Head of caudate nucleus (tissue), 42 donors: Measurements from ENCODE around the gene ZNF705A.
"Not testable (repeated sequence)": the region's sequence is repeated elsewhere in the genome, so short reads cannot be mapped to it uniquely, and the experiment has no call there.

Source experiments
- DNase-seq, 42 donors: peaks; one replicate each; pipeline versions ENCODE4 v3.0.0 to v3.0.0-alpha.2; 2020 to 2021; ENCODE audit warnings: mixed read lengths in 7 of 42
- intact Hi-C: fragments of 100-400 bp; cut with DNase I; formaldehyde crosslinking; loops from one replicate; pipeline ENCODE4 v1.15.0; 2022

The ZNF705A gene

DNA sequence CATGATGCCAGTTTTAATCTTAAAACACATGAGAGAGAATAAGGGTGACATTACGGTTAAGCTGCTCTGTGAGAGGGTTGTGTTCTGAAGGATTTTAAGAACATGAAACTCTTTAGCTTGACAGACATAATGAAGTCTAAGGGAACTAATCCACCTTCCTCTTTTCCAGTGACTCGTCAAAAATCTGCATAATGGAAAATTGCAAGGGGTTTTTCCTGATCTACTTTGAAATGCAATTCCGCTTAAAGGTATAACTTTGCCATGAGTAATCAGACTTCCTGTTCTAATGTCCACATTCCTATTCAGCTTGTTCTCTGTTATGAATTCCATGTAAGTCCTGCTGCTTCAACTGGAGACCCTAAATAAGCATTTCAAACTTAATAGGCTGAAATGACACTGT lies at the start of gene ZNF705A:
TSS of gene ZNF705A (plus strand) at position 171 of the 400 bp plus-strand sequence. CDS start 15,611 bp downstream, outside the sequence.
- DNase-seq: no peak
- intact Hi-C loops: no loop called here

- DNase-seq: peak; percentile 45 to 95 (median 86)
- intact Hi-C loops: loop anchor here (2.0 kb wide), 1 partner anchor 124 kb away; no protein-coding TSS in a partner anchor
Measured at GRCh38 chr12:8108808-8109398, 47.9 kb upstream of the ZNF705A start.

GRCh38 chr12:8113117-8113516 lies 43.7 kb upstream of the ZNF705A start:
- DNase-seq, intact Hi-C loops: not testable (repeated sequence)

- intact Hi-C loops: no loop called here
- no peak for DNase-seq
Measured at GRCh38 chr12:8120072-8120713, 36.6 kb upstream of the ZNF705A start.

- no peak for DNase-seq
- intact Hi-C loops: no loop called here
Measured at GRCh38 chr12:8123124-8123912, 33.5 kb upstream of the ZNF705A start, which contains the start of gene CLEC4A. Gene CLEC4A (plus strand): TSS chr12:8123617. CDS start chr12:8123879, 262 bp downstream.

GRCh38 chr12:8127138-8127537 lies 29.7 kb upstream of the ZNF705A start:
- intact Hi-C loops: no loop called here
- no peak for DNase-seq

GRCh38 chr12:8133636-8134397 lies 23.0 kb upstream of the ZNF705A start:
- intact Hi-C loops, DNase-seq: not testable (repeated sequence)

GRCh38 chr12:8134398-8134930 lies 22.4 kb upstream of the ZNF705A start:
- intact Hi-C loops: not testable (repeated sequence)

DNA sequence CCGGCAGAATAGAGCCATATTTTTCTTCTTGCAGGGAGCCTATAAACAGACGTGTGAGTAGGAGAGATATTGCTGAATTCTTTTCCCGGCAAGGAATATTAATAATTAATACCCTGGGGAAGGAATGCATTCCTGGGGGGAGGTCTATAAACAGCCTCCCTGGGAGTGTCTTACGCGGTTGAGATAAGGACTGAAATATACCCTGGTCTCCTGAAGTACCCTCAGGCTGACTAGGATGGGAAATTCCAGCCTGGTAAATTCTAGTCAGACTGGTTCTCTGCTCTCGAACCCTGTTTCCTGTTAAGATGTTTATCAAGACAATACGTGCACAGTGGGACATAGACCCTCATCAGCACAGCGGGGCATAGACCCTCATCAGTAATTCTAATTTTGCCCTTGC lies 15.2 kb upstream of the ZNF705A start:
- intact Hi-C loops, DNase-seq: not testable (repeated sequence)

More at GRCh38 chr12:8134398-8134930, 22.4 kb upstream of the ZNF705A start:
- DNase-seq: not testable (repeated sequence)

GRCh38 chr12:8143261-8143660 lies 13.6 kb upstream of the ZNF705A start:
- DNase-seq: no peak
- intact Hi-C loops: no loop called here

DNA sequence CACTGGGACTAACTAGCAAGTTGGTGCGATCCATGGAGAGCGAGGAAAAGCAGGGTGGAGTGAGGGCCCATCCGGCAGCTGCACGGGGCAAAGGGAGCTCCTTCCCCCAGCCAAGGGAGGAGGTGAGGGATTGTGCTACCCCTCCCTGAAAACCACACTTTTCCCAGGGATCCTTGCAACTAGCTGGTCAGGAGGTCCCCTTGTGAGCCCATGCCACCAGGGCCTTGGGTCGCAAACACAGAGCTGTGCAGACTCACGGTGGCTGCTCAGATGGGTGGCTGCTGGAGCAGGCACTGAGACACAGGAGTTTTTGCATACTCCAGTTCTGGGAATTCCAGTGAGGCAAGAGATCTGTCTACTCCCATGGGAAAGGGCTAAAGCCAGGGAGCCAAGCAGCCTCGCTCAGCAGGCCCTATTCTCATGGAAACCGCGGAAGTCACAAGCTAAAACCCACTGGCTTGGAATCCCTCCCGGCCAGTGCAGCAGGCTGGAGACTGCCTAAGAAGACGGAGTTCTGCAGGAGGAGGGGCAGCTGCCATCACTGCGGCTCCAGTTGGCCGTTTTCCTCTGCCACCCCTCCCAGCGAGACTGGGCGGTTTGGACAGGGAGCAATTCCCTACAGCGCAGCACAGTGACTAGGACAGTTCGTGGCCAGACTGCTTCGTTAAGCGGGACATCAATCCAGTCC lies 10.9 kb upstream of the ZNF705A start:
- peak; percentile 37 to 85 (median 68) for DNase-seq
- intact Hi-C loops: no loop called here

- no peak for DNase-seq
- intact Hi-C loops: no loop called here
Measured at GRCh38 chr12:8146442-8146771, 10.4 kb upstream of the ZNF705A start.

DNA sequence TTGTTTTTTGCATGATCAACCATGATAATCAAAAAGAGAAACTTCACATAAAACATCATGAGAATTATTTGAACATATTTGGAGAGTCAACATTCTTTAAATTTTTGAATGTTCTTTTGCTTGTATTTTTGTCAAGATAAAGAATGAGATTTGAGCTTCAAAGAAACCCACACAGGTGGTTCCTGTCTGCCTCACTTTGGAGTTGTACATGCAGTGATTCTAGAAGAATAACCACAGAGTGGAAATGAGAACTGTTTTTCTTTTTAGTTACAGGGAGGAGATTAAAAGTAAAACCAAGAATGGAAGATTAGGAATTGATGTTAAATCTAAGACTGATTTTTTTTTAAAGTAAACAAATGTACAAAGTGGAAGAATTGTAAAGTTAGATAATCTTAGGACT lies 2.3 kb upstream of the ZNF705A start:
- intact Hi-C loops: no loop called here
- DNase-seq: no peak

- no peak for DNase-seq
- intact Hi-C loops: no loop called here
Measured at GRCh38 chr12:8156416-8156815, 399 bp upstream of the ZNF705A start.

DNA sequence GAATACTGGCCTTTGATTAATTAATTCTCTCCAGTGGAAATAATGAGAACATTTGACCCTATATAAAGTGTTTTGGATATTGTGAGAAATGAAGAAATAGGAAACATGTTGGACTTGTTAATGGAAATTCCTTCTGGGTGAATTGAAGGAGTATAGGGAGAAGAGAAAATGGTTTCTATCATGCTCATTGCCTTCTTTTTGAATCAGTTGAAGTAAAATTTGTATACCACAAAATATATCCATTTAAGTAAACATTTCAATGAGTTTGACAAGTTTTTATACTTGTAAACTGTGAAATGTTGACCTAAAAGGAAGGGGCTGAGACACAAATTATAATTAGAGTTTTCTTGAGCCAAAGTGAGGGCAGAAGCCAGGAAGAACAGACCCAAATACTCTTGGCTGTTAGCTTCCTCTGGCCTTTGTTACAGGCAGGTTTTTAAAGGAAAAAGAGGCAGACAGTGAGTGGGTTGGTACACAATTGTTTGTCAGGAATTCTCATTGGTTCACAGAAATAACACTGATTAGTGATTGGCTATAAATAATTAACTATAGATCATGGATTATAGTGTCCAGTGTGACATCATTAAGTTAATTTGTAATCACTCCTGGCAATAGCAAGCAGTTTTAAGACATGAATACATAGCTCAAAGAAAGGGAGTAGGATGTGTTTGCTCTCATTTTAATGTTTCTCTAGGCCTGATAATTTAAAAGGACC lies 826 bp downstream of the ZNF705A start:
- no peak for DNase-seq
- intact Hi-C loops: no loop called here

DNA sequence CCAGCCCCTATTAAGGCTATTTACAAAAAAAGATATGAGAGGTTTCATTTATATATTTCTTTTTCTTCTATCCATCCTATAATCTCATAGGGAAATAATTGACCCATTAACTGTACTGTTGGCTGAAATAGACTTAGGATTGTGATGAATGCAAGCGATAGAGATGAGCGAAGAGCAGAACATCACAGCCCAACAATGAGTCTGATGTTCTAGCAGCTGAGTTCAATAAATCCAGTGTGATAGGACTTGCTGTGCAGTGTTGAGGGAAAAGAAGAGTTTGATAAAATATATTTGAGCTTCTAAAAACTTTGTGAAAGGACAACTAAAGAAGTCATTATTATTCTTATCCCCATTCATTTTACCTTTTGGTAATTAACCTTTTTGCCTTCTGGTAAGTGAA lies 16.1 kb downstream of the ZNF705A start:
- intact Hi-C loops: not testable (repeated sequence)
- DNase-seq: peak in 1 of 42 donors; percentile 9

DNA sequence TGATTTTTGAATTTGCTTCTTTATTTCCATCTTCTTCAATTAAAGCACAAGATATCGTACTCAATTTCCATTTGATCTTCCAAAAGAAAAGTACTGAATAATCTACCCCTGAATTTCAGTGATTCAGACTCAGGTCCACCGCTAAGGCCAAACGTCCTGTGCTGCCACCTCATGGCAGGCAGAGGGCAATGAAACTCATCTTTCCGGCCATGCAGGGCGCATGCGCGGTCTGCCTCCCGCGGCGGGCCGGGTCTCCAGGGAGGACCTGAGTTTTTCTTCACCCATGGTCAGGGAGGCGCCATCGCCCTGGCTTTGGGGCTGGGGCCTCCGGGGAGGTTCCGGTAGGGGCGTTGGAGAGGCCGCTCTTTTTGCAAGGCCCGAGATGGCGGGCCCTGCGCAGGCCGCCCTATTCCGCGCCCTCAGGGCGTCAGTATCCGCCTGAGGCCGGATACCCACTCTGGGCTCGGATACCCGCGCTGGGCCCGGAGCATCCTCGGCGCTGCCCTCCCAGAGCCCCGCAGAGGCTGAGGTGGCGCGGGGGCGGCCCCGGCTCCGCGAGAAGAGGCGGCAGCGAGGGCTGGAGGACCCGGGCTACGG lies 23.3 kb downstream of the ZNF705A start:
- intact Hi-C loops: not testable (repeated sequence)
- DNase-seq: peak; percentile 52 to 93 (median 84)
